Measurements from ENCODE around the gene KSR2. TPM values are rescaled to one million over a fixed set of nuclear protein-coding genes. Genes with fewer than 3 reads are reported as not detected.

Gene KSR2
- total RNA-seq, 1 donor = under 0.01 TPM

DNA sequence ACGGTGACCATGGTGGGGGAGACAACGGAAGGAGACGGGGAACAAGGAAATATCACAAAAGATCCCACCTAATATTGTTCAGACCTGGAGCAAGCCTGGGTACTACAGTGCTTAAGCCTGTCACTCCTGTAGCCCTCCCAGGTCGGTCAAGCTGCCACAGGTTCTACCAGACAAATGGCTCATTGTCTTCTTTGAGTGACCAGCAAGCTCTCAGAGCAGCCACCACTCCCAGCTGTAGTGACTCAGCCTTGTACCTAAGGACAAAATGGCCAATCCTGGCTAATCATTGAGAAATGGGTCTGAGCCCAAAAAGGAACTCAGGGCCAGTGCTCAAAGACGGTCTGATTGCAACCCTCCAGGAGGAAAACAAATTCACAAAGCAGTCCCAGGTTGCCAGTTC is 368.9 kb downstream of the KSR2 start:
- no peak for DNase-seq (ENCODE audit: low read depth)
- TF ChIP-seq, protein P1, sequence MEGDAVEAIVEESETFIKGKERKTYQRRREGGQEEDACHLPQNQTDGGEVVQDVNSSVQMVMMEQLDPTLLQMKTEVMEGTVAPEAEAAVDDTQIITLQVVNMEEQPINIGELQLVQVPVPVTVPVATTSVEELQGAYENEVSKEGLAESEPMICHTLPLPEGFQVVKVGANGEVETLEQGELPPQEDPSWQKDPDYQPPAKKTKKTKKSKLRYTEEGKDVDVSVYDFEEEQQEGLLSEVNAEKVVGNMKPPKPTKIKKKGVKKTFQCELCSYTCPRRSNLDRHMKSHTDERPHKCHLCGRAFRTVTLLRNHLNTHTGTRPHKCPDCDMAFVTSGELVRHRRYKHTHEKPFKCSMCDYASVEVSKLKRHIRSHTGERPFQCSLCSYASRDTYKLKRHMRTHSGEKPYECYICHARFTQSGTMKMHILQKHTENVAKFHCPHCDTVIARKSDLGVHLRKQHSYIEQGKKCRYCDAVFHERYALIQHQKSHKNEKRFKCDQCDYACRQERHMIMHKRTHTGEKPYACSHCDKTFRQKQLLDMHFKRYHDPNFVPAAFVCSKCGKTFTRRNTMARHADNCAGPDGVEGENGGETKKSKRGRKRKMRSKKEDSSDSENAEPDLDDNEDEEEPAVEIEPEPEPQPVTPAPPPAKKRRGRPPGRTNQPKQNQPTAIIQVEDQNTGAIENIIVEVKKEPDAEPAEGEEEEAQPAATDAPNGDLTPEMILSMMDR (IDR thresholded peaks at IDR 0.05; ENCODE audit: insufficient read depth, low read length) = no peak
- no peak overlapping the region for H3K4me3 ChIP-seq (ENCODE audit: low read depth, low read length)

- DNase-seq (ENCODE audit: low read depth) = no peak
- TF ChIP-seq, protein P1 (IDR thresholded peaks at IDR 0.05; ENCODE audit: insufficient read depth, low read length) = no peak
- no peak overlapping the region for H3K4me3 ChIP-seq (ENCODE audit: low read depth, low read length)
Measured at GRCh38 chr12:117596968-117597367, 371.8 kb downstream of the KSR2 start.

- H3K4me3 ChIP-seq (ENCODE audit: low read depth, low read length) = no peak overlapping the region
- DNase-seq (ENCODE audit: low read depth) = no peak
- TF ChIP-seq, protein P1 (IDR thresholded peaks at IDR 0.05; ENCODE audit: insufficient read depth, low read length) = no peak
Measured at GRCh38 chr12:117595751-117596150, 373.0 kb downstream of the KSR2 start.

GRCh38 chr12:117594481-117594880 is 374.3 kb downstream of the KSR2 start:
- TF ChIP-seq, protein P1 (IDR thresholded peaks at IDR 0.05; ENCODE audit: insufficient read depth, low read length) = no peak
- no peak for DNase-seq (ENCODE audit: low read depth)
- no peak overlapping the region for H3K4me3 ChIP-seq (ENCODE audit: low read depth, low read length)

DNA sequence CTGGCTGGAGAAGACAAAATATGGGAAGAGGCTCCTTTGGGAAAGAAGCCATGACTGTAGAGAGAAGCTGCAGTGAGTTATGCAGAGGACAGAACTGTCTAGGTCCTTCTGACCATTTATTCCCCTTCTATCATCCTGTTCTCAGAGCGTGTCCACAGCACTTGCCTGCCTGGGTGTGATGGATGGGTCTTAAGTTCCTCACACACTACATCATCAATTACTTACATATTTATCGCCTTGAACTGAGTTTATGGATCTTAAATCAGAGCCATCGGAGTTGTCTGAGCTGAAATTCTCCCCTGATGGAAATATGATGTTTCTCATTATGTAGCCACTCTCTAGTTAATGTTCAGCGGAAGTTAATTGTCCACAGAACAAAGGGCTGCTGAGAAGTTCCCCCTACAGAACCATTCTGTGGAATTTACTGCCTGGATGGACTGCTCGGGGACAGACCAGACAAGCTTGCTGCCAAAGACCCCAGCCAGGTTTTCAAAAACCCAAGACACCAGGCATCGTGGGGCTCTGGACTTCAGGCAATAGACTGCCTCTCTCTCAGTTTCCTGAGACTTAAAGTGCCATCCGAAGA is 374.9 kb downstream of the KSR2 start:
- TF ChIP-seq, protein P1 (IDR thresholded peaks at IDR 0.05; ENCODE audit: insufficient read depth, low read length) = no peak
- no peak for DNase-seq (ENCODE audit: low read depth)
- no peak overlapping the region for H3K4me3 ChIP-seq (ENCODE audit: low read depth, low read length)

GRCh38 chr12:117592588-117593305 is 376.0 kb downstream of the KSR2 start:
- no peak for DNase-seq (ENCODE audit: low read depth)
- no peak overlapping the region for H3K4me3 ChIP-seq (ENCODE audit: low read depth, low read length)
- TF ChIP-seq, protein P1 (IDR thresholded peaks at IDR 0.05; ENCODE audit: insufficient read depth, low read length) = no peak
